ENCODE data around the gene ZNF511.

ZNF511 gene

GRCh38 chr10:133292919-133293809 lies 15.6 kb upstream of the ZNF511 start:
- no peak for DNase-seq
- no peaks in the 10 kb centered on the region for H3K79me2 ChIP-seq (ENCODE audit: control insufficient read depth, insufficient read depth, low read length)

GRCh38 chr10:133293810-133294119 lies 14.9 kb upstream of the ZNF511 start:
- H3K79me1 ChIP-seq (ENCODE audit: low read length), result no peaks in the 10 kb centered on the region
- no peak overlapping the region for H2BK5ac ChIP-seq (ENCODE audit: low read length)
- no peak overlapping the region for H3K4me2 ChIP-seq (ENCODE audit: low read length)
- H3K23ac ChIP-seq (ENCODE audit: low read length), result no peak overlapping the region
- H3K56ac ChIP-seq (ENCODE audit: low read length), result no peak overlapping the region
- no peak for DNase-seq
- H3K27me3 ChIP-seq (ENCODE audit: insufficient read depth, low read length, poor library complexity), result no peaks in the 10 kb centered on the region
- no peak overlapping the region for H2AK5ac ChIP-seq (ENCODE audit: low read length)
- H3K9ac ChIP-seq (ENCODE audit: low read length), result no peak overlapping the region
- H4K5ac ChIP-seq (ENCODE audit: low read length), result no peak overlapping the region
- H3K18ac ChIP-seq (ENCODE audit: low read length), result no peak overlapping the region
- H2BK15ac ChIP-seq (replicated peaks; ENCODE audit: low read depth), result no peak overlapping the region
- H3K27ac ChIP-seq (ENCODE audit: low read depth, low read length), result no peak overlapping the region
- no peak overlapping the region for H3K4me3 ChIP-seq (ENCODE audit: low read length)
- H2BK120ac ChIP-seq (ENCODE audit: low read depth, low read length), result no peak overlapping the region
- H3K79me2 ChIP-seq (ENCODE audit: control insufficient read depth, insufficient read depth, low read length), result no peaks in the 10 kb centered on the region
- WGBS (ENCODE audit: extremely low coverage, insufficient coverage, low lambda C conversion rate), result no CpG with 5 or more reads among the region's 10 CpGs
- no peaks in the 10 kb centered on the region for H3K4me1 ChIP-seq (ENCODE audit: control insufficient read depth, low read depth, low read length)
- H3K4ac ChIP-seq (ENCODE audit: low read depth, low read length), result no peak overlapping the region
- H4K8ac ChIP-seq (ENCODE audit: low read depth, low read length), result no peak overlapping the region
- H3K36me3 ChIP-seq (ENCODE audit: control insufficient read depth, insufficient read depth, low read length), result peaks cover 7% of the 10 kb centered on the region

More at GRCh38 chr10:133292919-133293809, 15.6 kb upstream of the ZNF511 start:
- Histone ChIP-seq H3K9ac (ENCODE audit: low read length) (no peak overlapping the region), H3K27me3 (ENCODE audit: insufficient read depth, low read length, poor library complexity) (no peaks in the 10 kb centered on the region), H3K56ac (ENCODE audit: low read length) (no peak overlapping the region), H3K36me3 (ENCODE audit: control insufficient read depth, insufficient read depth, low read length) (peaks cover 7% of the 10 kb centered on the region), H3K4me1 (ENCODE audit: control insufficient read depth, low read depth, low read length) (no peaks in the 10 kb centered on the region), H2BK5ac (ENCODE audit: low read length) (no peak overlapping the region), H3K4me2 (ENCODE audit: low read length) (no peak overlapping the region), H3K18ac (ENCODE audit: low read length) (no peak overlapping the region), H4K5ac (ENCODE audit: low read length) (no peak overlapping the region), H3K23ac (ENCODE audit: low read length) (no peak overlapping the region), H3K27ac (ENCODE audit: low read depth, low read length) (no peak overlapping the region), H2BK120ac (ENCODE audit: low read depth, low read length) (no peak overlapping the region), H4K8ac (ENCODE audit: low read depth, low read length) (no peak overlapping the region), H3K79me1 (ENCODE audit: low read length) (no peaks in the 10 kb centered on the region), H3K4me3 (ENCODE audit: low read length) (no peak overlapping the region), H2BK15ac (replicated peaks; ENCODE audit: low read depth) (no peak overlapping the region), H2AK5ac (ENCODE audit: low read length) (no peak overlapping the region), H3K4ac (ENCODE audit: low read depth, low read length) (no peak overlapping the region)
- WGBS (ENCODE audit: extremely low coverage, insufficient coverage, low lambda C conversion rate), result no CpG with 5 or more reads among the region's 38 CpGs

GRCh38 chr10:133294189-133294588 lies 14.5 kb upstream of the ZNF511 start:
- no peak overlapping the region for H3K4me2 ChIP-seq (ENCODE audit: low read length)
- no CpG with 5 or more reads among the region's 15 CpGs for WGBS (ENCODE audit: extremely low coverage, insufficient coverage, low lambda C conversion rate)
- no peak overlapping the region for H3K4ac ChIP-seq (ENCODE audit: low read depth, low read length)
- H4K5ac ChIP-seq (ENCODE audit: low read length), result no peak overlapping the region
- no peak overlapping the region for H2AK5ac ChIP-seq (ENCODE audit: low read length)
- H2BK120ac ChIP-seq (ENCODE audit: low read depth, low read length), result no peak overlapping the region
- peaks cover 8% of the 10 kb centered on the region for H3K36me3 ChIP-seq (ENCODE audit: control insufficient read depth, insufficient read depth, low read length)
- no peak overlapping the region for H2BK5ac ChIP-seq (ENCODE audit: low read length)
- no peaks in the 10 kb centered on the region for H3K4me1 ChIP-seq (ENCODE audit: control insufficient read depth, low read depth, low read length)
- H3K23ac ChIP-seq (ENCODE audit: low read length), result no peak overlapping the region
- H3K56ac ChIP-seq (ENCODE audit: low read length), result no peak overlapping the region
- no peak overlapping the region for H3K9ac ChIP-seq (ENCODE audit: low read length)
- H3K79me1 ChIP-seq (ENCODE audit: low read length), result no peaks in the 10 kb centered on the region
- no peak overlapping the region for H2BK15ac ChIP-seq (replicated peaks; ENCODE audit: low read depth)
- H3K79me2 ChIP-seq (ENCODE audit: control insufficient read depth, insufficient read depth, low read length), result no peaks in the 10 kb centered on the region
- H3K4me3 ChIP-seq (ENCODE audit: low read length), result no peak overlapping the region
- no peak overlapping the region for H3K18ac ChIP-seq (ENCODE audit: low read length)
- DNase-seq, result no peak
- no peak overlapping the region for H4K8ac ChIP-seq (ENCODE audit: low read depth, low read length)
- H3K27ac ChIP-seq (ENCODE audit: low read depth, low read length), result no peak overlapping the region
- H3K27me3 ChIP-seq (ENCODE audit: insufficient read depth, low read length, poor library complexity), result no peaks in the 10 kb centered on the region

GRCh38 chr10:133295426-133296320 lies 13.0 kb upstream of the ZNF511 start:
- H3K4me1 ChIP-seq (ENCODE audit: control insufficient read depth, low read depth, low read length), result no peaks in the 10 kb centered on the region
- no peak overlapping the region for H3K4me2 ChIP-seq (ENCODE audit: low read length)
- H3K9ac ChIP-seq (ENCODE audit: low read length), result no peak overlapping the region
- no peak overlapping the region for H2BK15ac ChIP-seq (replicated peaks; ENCODE audit: low read depth)
- H3K4ac ChIP-seq (ENCODE audit: low read depth, low read length), result no peak overlapping the region
- no peak overlapping the region for H4K5ac ChIP-seq (ENCODE audit: low read length)
- no peak overlapping the region for H2BK120ac ChIP-seq (ENCODE audit: low read depth, low read length)
- H3K79me1 ChIP-seq (ENCODE audit: low read length), result no peaks in the 10 kb centered on the region
- no peaks in the 10 kb centered on the region for H3K27me3 ChIP-seq (ENCODE audit: insufficient read depth, low read length, poor library complexity)
- no peak overlapping the region for H4K8ac ChIP-seq (ENCODE audit: low read depth, low read length)
- H3K27ac ChIP-seq (ENCODE audit: low read depth, low read length), result no peak overlapping the region
- H3K56ac ChIP-seq (ENCODE audit: low read length), result no peak overlapping the region
- no peak overlapping the region for H3K23ac ChIP-seq (ENCODE audit: low read length)
- H3K79me2 ChIP-seq (ENCODE audit: control insufficient read depth, insufficient read depth, low read length), result no peaks in the 10 kb centered on the region
- H3K18ac ChIP-seq (ENCODE audit: low read length), result no peak overlapping the region
- no CpG with 5 or more reads among the region's 42 CpGs for WGBS (ENCODE audit: extremely low coverage, insufficient coverage, low lambda C conversion rate)
- no peak overlapping the region for H2BK5ac ChIP-seq (ENCODE audit: low read length)
- H3K4me3 ChIP-seq (ENCODE audit: low read length), result no peak overlapping the region
- H2AK5ac ChIP-seq (ENCODE audit: low read length), result no peak overlapping the region
- H3K36me3 ChIP-seq (ENCODE audit: control insufficient read depth, insufficient read depth, low read length), result peaks cover 12% of the 10 kb centered on the region
- no peak for DNase-seq

GRCh38 chr10:133297504-133297903 lies 11.2 kb upstream of the ZNF511 start:
- no peak overlapping the region for H4K8ac ChIP-seq (ENCODE audit: low read depth, low read length)
- no peaks in the 10 kb centered on the region for H3K79me2 ChIP-seq (ENCODE audit: control insufficient read depth, insufficient read depth, low read length)
- H3K27me3 ChIP-seq (ENCODE audit: insufficient read depth, low read length, poor library complexity), result no peaks in the 10 kb centered on the region
- H2BK15ac ChIP-seq (replicated peaks; ENCODE audit: low read depth), result no peak overlapping the region
- H3K4me1 ChIP-seq (ENCODE audit: control insufficient read depth, low read depth, low read length), result no peaks in the 10 kb centered on the region
- H3K36me3 ChIP-seq (ENCODE audit: control insufficient read depth, insufficient read depth, low read length), result peaks cover 10% of the 10 kb centered on the region
- H3K56ac ChIP-seq (ENCODE audit: low read length), result no peak overlapping the region
- no peak overlapping the region for H3K23ac ChIP-seq (ENCODE audit: low read length)
- no peak overlapping the region for H3K9ac ChIP-seq (ENCODE audit: low read length)
- no peak overlapping the region for H3K4me2 ChIP-seq (ENCODE audit: low read length)
- H3K4me3 ChIP-seq (ENCODE audit: low read length), result no peak overlapping the region
- no peak overlapping the region for H2AK5ac ChIP-seq (ENCODE audit: low read length)
- no CpG with 5 or more reads among the region's 10 CpGs for WGBS (ENCODE audit: extremely low coverage, insufficient coverage, low lambda C conversion rate)
- H3K27ac ChIP-seq (ENCODE audit: low read depth, low read length), result no peak overlapping the region
- no peak overlapping the region for H4K5ac ChIP-seq (ENCODE audit: low read length)
- no peak overlapping the region for H3K18ac ChIP-seq (ENCODE audit: low read length)
- no peak overlapping the region for H2BK5ac ChIP-seq (ENCODE audit: low read length)
- peaks cover 2% of the 10 kb centered on the region for H3K79me1 ChIP-seq (ENCODE audit: low read length)
- H2BK120ac ChIP-seq (ENCODE audit: low read depth, low read length), result no peak overlapping the region
- H3K4ac ChIP-seq (ENCODE audit: low read depth, low read length), result no peak overlapping the region
- no peak for DNase-seq
